ENCODE data around the gene PSMG2.

Gene PSMG2

GRCh38 chr18:12767580-12768155, 64.8 kb downstream of the PSMG2 start:
- DNase-seq = no peak

DNA sequence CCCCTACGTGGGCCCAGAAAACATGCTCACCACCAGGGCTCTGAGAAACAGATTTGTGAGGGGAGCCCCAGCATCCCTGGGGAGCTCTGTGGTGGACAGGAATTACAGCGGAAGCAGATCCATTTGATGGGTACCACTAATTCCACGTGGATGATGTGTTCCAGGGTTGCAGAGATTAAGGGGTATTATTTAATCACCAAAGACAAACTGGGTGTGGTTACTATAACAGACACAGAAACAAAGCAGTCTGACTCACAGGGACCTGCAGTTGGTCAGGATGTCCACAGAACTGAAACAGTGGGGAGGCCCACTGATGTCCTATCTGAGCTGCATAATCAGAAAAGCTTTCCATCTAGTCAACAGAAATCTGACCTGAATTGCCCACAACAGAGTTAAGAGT, 65.8 kb downstream of the PSMG2 start:
- DNase-seq = no peak

DNA sequence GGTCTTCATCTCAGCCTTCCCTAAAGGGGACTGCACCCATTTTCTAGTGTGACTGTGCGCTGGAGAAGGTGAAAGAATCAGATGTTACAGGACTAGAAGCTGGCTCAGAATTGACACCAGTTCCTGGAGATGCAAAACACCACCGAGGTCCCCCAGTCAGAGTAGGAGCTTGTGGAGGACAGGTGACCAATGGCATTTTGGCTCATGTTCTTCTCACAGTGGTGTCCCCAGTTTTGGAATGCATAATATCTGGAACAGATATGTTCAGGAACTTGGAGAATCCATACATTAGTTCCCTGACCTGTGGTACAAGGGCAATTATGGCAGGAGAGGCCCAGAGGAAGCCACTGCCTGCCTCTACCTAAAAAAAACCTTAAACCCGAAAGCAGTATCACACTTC, 66.3 kb downstream of the PSMG2 start:
- DNase-seq = no peak

GRCh38 chr18:12769644-12770440, 67.0 kb downstream of the PSMG2 start:
- DNase-seq = no peak

DNA sequence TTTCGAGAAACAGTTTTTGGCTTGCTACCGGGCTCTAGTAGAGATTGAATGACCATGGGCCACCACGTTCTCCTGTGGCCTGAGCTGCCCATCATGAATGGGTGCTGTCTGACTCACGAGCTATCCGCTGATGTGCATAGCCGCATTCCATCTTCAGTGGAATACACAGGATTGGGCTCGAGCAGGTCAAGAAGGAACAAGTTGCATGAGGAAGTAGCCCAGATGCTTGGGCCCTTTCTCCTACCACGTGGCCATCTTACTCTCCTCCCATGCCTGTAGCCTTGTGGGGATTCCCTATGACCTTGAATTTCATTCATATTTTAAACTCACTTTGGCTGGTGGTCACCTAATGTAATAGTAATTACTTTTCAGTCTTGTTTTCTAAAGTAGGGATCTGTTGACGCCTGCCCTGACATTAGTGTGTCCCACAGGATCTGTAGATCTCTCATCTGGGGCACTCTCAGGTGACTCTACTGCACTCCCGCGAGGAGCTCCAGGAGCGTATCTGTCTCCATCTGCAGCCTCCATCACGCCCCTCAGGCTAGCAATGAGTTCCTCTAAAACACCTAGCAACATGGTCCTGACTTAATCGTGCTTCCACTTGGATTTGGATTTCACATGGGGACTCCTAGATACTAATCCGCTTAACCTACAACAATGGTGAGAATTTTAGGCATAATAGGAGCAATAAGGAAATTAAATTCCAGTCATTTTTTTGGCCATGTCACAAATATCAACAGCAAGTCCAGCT, 67.8 kb downstream of the PSMG2 start:
- no peak for DNase-seq

DNA sequence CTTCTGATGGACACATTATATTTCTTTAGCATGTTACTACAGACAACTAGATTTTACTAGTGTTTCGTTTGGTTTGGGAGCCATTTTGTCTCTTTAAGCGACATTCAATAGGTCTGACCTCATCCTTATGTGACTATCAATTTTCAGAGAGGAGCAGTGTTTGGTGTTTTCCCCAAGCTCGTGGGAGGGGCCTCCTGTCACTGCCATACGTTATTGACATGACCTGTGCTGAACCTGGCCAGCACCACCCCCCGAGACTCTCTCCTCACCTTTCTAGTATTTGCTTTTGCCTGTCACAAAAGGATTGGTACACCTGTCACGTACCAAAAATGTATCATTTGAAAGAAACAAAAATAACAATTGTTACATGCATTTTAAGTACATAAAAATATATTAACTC, 69.3 kb downstream of the PSMG2 start:
- no peak for DNase-seq

DNA sequence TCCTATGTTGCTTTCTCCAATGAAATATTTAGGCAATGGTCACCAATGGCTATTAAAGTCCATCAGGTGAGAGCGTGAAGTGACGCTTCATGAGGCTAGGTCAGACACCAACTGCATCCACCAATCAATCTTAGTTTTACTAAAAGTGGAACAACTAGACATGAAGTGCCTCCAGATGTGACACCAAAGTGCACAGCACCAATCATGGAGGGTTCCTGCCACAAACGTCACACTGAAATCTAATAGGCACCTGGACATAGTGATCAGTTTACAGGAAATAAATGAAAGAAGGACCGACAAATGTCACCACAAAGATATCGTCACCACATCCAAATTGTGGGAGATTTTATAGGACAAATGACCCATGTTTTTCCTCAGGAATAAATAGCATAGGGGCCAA, 70.5 kb downstream of the PSMG2 start:
- no peak for DNase-seq

DNA sequence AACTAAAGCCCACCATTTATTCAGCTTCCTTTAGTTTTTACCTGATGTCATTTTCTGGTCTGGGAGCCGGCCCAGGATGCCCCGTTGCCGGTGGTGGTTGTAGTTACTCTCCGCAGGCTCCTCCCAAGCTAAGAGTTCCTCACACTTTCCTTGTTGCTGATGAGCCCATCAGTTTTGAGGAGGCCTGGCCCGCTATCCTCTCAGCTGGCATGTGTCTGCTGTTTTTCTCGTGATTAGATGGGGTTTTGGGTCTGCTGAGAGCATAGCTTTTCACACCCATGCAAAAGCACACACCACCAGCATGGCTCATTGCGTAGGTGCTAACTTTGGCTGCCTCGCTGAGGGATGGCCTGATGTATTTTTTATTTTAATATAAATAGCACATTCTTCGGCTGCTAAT, 72.1 kb downstream of the PSMG2 start:
- DNase-seq = no peak

Data from NCI-H524 treated with DMSO at 0.1 percent for 48 hours (cell line).